UCSD-AML1 (cell line): ENCODE data around the gene SCGN.

Source experiments
- DNase-seq: peaks from one replicate; lab custom pipeline; 2025; ENCODE audit not compliant: unreplicated experiment; lab: John Stamatoyannopoulos, UW

SCGN gene

DNA sequence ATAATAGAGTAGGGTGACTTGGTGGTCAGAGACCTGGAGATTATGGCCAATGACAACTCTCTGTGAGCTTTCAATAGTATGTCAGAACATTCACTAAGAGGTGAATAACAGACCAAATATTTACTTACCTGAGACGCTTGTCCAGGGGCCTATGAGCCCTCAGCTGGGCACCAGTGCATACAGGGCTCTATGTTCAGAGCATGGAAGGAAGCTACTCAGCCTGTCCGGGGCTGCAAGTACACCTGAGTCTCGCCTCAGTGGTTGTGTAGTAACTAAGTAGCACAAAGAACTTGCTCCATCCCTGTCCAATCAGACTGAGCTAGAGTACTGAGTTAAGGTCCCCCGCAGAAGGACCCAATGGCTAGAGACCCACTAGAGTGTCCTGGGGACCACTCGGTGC is 11.6 kb upstream of the SCGN start:
- DNase-seq = no peak

- no peak for DNase-seq
Observed at GRCh38 chr6:25640891-25641290, 11.1 kb upstream of the SCGN start.

DNA sequence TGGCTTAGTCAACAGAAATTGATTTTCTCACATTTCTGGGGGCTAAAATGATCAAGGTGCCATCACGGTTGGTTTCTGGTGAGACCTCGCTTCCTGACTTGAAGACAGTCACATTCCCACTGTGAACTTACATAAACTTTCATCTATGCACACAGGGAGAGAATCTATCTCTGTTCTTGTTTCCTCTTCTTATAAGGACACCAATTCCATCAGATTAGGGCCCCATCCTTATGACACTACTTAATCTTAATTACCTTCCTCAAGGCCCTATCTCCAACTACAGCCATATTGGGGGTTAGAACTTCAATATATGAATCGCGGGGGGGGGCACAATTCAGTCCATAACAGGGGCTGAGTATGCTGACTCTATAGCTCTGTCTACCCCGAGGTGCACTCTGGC is 10.6 kb upstream of the SCGN start:
- no peak for DNase-seq

DNA sequence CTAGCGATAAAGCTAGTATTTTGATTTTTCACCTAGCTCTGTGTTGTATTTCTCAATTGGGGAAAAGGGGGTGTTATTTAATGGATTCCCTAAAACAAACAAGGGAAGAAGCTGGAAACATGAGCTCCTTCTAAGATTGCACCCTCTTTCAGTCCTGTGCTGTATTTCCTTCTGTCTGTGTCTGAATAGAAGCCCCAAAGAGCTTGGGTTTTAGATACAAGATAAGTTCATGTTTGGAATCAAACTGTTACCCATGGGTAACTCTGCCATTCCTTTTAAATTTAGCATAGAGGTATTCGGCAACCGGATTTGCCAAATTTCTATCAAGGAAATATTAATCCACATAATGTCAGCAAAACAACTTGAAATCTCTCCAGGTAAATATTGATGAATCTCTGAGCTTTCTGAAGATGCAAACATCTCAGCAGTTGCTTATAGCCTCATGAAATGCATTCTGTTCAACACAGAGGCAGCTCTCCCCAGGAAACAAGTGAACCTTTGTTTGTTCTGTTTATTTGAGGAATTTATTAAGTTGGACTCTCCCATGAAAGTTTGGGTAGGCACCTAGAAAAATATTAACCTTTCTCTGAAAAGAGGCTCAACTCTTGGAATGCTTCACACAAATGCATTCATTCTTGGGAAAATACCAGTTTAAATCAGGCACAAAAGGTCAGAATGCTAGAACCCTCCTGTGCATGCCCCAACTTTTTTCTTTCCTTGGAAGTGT is 9.9 kb upstream of the SCGN start:
- DNase-seq = no peak

GRCh38 chr6:25642667-25643328 is 9.2 kb upstream of the SCGN start:
- no peak for DNase-seq

GRCh38 chr6:25645916-25646315 is 6.1 kb upstream of the SCGN start:
- DNase-seq = no peak

DNA sequence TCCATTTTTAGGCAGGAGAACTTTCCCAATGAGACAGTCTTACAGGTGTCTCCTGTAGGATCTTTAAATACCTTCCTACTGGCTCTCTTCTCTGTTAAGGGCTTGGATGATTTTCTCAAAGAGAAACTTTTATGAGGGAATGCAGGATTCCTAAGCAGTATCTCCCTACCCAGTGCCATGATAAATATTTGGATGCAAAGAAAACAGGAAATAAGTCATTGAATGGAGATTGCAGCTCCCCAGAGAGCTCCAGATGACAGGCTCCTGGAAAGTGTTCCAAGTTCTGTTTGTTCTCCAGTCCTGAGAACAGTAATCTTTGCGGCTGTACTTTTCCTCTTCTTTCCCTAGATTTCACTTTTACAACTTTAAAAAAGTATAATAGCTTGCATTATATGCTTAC is 2.4 kb upstream of the SCGN start:
- no peak for DNase-seq

DNA sequence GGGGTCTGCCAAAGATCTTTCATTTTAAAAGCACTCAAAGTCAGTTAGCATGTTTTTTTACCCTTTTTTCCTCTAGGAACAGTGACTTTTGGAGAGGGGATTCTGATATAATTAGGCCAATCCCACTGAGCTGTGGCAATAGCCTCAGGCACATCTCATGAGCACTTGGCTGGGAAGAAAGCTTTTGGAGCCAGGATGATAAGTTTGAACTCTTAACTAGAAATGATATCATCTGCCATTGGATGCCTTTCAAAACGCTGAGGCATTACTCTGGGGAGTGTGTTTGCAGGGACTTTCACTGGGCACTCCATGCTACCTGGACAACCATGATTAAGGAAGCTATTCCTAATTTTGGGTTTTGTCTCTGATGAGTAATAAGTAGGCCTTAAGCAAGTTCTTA is 3.7 kb downstream of the SCGN start:
- DNase-seq = no peak

GRCh38 chr6:25659633-25660368 is 7.8 kb downstream of the SCGN start:
- DNase-seq = no peak

GRCh38 chr6:25660512-25660911 is 8.5 kb downstream of the SCGN start:
- DNase-seq = no peak

- no peak for DNase-seq
Observed at GRCh38 chr6:25661129-25661779, 9.2 kb downstream of the SCGN start.

DNA sequence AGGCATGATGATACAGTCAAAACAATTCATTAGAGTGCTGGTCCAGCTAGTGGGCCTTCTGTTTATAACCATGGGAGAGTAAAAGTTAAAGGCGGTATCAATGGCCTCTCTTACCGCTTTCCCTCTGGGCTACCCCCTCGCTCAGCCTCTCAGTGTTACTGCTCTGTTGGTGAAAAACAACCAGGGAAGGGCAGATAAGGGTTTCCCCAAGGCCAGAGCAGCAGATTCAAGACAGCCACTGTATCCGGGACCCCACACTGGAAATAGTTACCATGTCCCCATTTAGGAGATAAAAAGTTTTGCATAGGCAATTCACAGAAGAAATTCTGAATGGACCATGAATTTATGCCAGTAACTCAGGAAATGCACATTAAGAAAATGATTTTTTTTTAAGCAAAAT is 13.4 kb downstream of the SCGN start:
- no peak for DNase-seq

- DNase-seq = no peak
Observed at GRCh38 chr6:25669413-25669812, 17.4 kb downstream of the SCGN start.

GRCh38 chr6:25670208-25670607 is 18.2 kb downstream of the SCGN start:
- no peak for DNase-seq

GRCh38 chr6:25670793-25671513 is 18.9 kb downstream of the SCGN start:
- DNase-seq = no peak

DNA sequence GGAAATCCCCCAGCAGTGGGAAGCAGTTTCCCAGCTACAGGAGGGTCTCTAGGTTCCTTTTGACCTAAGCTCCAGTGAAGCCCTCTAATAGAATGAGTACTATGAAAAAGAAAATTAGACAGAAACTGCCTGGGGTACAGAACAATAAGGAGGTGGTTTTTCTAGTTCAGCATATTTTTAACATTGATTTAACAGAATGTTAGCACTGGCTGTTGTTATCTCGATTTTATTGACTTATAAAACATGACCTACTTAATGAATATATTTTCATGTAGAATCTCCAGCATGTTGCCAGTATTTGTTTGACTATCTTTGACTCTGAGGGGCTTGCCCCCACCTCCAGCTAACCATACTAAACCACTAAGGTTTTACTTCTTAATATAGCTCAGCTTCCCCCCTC is 19.6 kb downstream of the SCGN start:
- DNase-seq = no peak

DNA sequence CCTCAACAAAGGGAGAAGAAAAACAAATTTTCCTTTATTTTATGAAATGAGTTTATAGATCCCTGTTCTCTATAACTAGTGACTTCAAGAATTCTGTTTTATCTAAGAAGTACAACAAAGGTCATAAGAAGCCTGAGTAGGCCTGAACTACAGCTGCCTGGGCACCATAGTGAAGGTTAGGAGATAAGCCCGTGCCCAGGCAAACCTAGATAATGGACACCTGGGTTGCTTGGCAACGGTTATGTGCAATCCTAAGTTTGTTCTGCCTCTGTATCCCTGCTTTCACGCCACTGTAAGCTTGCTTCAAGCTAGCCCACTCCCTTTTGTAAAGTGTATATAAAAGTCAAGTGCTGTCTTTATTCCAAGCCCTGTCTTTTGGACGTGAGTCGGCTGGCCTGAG is 23.2 kb downstream of the SCGN start:
- DNase-seq = no peak

- no peak for DNase-seq
Observed at GRCh38 chr6:25676775-25677174, 24.8 kb downstream of the SCGN start.

GRCh38 chr6:25681848-25682247 is 29.8 kb downstream of the SCGN start:
- no peak for DNase-seq

DNA sequence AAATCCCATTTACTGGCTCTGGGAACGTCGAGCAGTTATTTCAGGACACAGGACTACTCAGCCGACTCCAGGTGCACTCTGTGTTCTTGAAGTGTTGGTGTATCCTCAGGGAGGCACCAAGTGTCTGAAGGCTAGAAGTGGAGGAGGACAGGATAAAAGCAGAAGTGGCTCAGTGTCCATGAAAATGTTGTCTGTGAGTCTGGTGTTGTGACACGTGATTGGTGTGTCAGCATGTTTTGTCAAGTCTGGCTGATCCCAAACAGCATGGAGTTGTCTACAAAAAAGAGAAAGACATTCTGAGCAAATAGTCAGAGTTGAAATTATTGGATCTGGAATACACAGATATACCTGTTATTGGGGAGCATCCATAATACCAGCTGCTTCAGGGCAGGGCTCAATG is 30.3 kb downstream of the SCGN start:
- no peak for DNase-seq

- no peak for DNase-seq
Observed at GRCh38 chr6:25684565-25684964, 32.5 kb downstream of the SCGN start.
